GOT3 (cell line): Measurements from ENCODE around the gene SERP2.

Experiments
- DNase-seq: peaks from one replicate; lab custom pipeline; 2025; ENCODE audit warnings: mixed read lengths; lab: John Stamatoyannopoulos, UW

The SERP2 gene

DNA sequence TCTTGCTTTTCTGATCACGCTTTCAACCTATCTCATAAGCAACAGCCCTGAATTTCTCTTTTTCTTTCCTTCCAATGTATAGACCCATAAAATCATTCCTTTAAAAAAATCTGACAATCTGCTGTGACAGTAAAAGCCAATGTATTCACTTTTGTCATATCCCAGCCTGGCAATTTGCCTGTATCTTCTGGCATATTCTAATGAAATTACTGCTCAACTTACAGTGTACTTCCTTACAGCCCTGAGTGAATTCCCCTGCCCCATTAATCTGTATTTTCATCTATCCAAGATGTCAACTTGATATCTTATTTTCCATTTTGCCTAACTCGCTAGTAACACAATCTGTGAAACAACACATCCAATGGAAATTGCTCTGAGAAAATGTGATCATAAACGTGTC lies 18.0 kb upstream of the SERP2 start:
- no peak for DNase-seq

DNA sequence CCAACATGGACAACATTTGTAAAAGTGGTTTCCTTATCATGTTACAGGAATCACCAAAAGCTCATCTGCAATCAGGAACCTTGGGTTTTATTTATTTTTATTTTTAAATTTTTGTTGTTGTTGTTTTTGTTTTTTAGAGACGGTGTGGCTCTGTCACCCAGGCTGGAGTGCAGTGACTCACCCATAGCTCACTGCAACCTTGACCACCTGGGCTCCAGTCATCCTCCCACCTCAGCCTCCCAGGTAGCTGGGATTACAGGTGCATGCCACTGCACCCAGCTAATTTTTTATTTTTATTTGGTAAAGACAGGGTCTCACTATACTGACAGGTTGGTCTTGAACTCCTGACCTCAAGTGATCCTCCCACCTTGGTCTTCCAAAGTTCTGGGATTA lies 13.6 kb upstream of the SERP2 start:
- no peak for DNase-seq

DNA sequence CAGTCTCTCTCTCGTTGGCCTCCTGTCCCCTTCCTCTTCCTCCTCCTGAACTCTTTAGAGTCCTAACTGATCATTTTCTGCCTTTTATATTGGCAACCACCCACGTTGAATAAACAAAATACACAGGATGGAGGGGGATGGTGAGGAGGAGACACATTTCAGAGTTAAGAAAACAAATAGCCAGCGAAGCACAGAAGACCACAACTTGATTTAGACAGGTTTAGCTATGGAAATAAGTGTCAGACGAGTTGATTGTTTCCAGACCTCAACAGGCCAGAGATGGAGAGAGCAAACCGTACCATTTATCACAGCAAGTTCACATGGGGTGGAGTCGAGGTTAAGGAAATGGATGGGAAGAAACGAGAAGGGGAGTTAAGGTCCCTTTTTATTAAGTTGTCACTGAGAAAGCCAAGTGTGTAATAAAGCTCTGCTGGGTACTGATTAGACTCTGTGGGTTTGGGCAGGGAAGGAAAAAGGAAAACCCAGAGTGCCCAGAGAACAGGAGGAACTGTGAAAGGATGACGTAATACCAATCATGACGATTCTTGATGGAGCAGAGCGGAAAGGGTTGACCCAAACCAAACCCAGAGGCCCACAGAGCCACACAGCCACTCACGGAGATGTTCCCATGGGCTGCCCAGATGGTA lies 11.1 kb upstream of the SERP2 start:
- no peak for DNase-seq

GRCh38 chr13:44363631-44364344 lies 9.8 kb upstream of the SERP2 start:
- no peak for DNase-seq

DNA sequence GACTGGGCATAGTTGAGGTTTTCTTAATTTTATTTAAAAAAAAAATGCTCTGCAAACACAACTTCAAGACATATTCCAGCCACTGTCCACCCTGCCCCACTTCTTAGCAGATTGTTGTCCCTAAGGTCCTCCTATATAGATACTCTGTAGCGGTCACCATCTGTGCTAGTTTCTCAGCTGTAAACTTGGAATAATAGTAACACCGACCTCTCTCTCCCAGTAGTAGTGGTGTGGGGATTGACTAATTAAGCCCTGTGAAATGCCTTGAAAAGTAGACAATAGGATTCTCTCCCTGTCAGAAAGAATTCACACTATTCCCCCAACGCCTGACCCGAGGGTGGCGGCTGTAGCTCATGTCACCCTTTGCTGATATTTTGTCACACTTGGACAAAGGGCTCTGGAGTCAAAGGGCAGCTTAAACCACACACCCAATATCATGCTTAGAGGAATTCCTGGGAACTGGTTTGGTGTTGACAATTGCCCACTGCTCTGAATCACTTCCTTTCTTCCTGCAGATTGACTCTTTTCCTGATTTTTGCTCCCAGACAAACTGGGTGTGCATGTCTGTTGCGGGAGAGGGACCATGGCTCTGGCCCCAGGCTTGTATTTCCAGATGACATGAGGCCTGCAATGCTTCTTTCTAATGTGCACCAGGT lies 9.2 kb upstream of the SERP2 start:
- DNase-seq: no peak

- DNase-seq: no peak
Observed at GRCh38 chr13:44365008-44365407, 8.6 kb upstream of the SERP2 start.

DNA sequence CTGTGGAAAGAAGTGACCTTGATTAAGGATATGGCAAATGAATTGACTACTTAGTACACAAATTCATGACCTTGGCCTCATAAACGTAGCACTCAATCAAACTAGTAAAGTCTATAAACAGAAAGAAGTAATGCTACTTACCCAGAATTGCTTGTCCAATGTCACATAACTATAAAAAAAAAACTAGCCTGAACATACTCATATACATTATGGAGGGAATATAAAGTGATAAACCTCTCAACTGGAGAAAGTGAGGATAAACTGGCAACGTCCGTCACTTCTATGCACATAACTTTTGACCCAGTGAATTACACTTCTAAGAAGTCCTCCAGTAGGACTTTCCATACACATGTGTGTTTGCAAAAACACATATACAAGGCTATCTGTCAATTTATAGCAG lies 7.7 kb upstream of the SERP2 start:
- no peak for DNase-seq

GRCh38 chr13:44368062-44368591 lies 5.5 kb upstream of the SERP2 start:
- no peak for DNase-seq

GRCh38 chr13:44368599-44369368 lies 4.8 kb upstream of the SERP2 start:
- DNase-seq: no peak

DNA sequence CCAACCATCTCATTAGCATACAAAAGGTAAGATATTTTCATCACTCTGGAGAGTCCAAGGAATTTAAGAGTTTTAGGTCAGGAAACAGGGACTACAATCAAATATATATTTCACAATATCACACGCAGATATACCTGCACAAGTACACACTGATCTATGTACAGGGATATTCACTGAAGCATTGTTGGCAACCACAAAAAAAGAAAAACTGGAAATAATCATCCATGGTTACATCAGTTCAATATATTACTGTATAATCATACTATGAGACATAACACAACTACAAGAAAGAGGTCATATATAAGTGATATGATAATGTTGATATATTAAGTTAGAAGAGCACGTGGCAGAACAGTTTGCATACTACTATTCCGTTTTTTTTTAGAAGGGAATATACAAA lies 2.2 kb upstream of the SERP2 start:
- no peak for DNase-seq

DNA sequence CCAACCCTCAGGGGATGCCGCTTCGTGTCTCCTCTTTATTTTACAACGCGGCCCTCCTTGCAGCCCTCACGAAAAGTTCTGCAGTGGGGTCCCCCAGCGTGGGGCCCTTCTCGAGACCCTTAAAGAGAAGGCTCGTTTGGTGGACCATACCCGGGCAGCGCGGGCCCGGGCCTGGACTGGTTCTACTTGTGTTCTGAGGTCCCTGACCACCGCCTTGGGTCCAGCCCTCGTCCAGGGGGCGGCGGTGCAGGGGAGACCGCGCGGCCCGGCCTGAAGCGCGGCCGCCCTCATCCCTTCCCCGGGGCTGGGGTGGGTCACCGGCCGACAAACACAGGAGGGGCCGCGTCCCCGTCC lies 400 bp upstream of the SERP2 start:
- DNase-seq: no peak

- DNase-seq: no peak
Observed at GRCh38 chr13:44374348-44374712, 706 bp downstream of the SERP2 start.

- DNase-seq: no peak
Observed at GRCh38 chr13:44378277-44378676, 4.7 kb downstream of the SERP2 start.

- DNase-seq: no peak
Observed at GRCh38 chr13:44379885-44380284, 6.3 kb downstream of the SERP2 start.

- DNase-seq: no peak
Observed at GRCh38 chr13:44380404-44381165, 7.0 kb downstream of the SERP2 start.

DNA sequence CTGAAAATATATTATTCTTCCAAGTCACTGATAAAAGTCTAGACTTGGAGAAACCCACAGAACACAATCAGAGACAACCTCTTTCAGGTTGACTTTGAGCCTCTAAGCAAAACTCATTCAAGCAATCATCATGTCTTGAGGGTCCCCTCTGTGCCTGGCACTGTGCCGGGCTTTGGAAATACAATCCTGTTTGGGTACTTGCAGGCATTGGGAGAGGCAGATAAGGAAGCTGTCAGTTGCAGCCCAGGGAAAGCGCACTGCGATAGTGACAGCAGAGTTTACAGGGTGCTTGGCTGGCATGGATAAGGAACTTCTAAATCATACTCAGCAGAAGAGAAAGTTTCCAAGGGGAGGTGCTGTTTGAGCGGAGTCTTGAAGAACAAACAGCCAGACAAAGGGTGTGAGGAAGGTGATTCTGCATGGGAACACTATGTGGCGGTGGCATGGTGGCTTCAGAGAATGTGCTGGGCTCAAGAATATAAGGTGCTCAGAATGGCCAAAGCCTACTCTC lies 9.1 kb downstream of the SERP2 start:
- no peak for DNase-seq

DNA sequence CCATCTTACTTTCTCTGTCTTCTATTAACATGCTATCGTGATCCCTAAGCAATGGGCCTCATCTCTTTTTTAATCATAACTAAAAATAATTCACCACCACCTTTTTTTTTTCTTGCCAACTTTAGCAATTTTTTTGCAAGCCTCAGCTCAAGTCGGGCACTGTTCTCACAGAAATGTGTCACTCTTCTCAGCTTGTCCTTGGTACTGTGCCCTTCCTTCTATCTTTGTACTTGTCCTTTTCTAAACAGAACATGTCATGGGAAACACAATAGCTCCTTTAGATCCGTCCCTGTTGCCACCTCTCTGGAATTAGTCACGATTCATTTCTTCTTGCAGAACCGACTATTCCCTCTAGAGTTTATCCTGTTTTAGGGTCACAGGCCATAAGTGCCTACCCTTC lies 10.3 kb downstream of the SERP2 start:
- DNase-seq: no peak

- DNase-seq: no peak
Observed at GRCh38 chr13:44384778-44385177, 11.2 kb downstream of the SERP2 start.

- DNase-seq: no peak
Observed at GRCh38 chr13:44385401-44385800, 11.8 kb downstream of the SERP2 start.

- DNase-seq: no peak
Observed at GRCh38 chr13:44385847-44386246, 12.2 kb downstream of the SERP2 start.

DNA sequence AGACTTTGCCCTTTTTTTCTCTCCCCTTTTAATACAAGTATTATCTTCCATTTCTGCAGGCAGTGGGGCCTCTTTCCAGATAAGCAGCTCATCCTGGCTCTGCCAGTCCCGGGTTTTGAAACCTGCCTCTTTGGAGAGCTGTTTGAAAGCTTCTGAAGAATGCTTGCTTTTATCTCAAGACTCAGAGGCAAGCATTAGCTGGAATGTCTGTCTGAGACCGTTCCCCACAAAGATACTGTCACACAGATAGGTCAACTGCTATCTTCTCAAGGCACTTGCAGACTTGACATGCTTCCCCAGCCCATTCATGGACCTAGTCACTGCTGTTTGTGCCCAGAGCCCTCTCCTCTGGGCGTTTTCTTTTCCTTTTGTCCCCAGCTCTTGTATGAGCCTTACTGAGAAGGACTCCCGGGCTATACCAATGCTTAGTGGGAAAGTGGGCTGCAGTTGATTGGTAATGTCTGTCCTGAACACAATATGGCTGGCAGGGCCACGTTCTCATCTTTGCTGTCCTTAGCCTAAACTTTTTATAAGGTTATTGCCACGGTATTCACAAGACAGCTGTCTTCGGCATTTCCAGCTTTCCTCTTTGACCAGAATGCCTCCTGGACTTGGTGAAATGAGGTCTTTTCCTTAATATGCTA lies 13.4 kb downstream of the SERP2 start:
- DNase-seq: no peak
